Astrocyte (in vitro differentiated cells and primary cell): ENCODE measurements around the gene FKBP1B.

Source experiments
- CTCF ChIP-seq: IDR thresholded peaks from 2 replicates; pipeline ENCODE4 v1.5.1; 2011; ENCODE audit warnings: low read depth, mild to moderate bottlenecking, inconsistent platforms, low read length, moderate library complexity; ENCODE audit not compliant: insufficient read depth
- EZH2 ChIP-seq: IDR thresholded peaks from 2 replicates; pipeline ENCODE4 v1.6.1; 2012; ENCODE audit warnings: mild to moderate bottlenecking, low read length, inconsistent platforms; ENCODE audit not compliant: insufficient read depth

GRCh38 chr2:24019729-24020128 is 29.8 kb upstream of the FKBP1B start:
- TF ChIP-seq CTCF (no peak), EZH2 (no peak)
